ENCODE data around the gene CCL4. TPM values are rescaled to one million over a fixed set of nuclear protein-coding genes. Genes with fewer than 3 reads are reported as not detected.

CCL4 gene
- total RNA-seq, 3 donors from 2014 or later: 361 to 2,286 (median 1,809) TPM

DNA sequence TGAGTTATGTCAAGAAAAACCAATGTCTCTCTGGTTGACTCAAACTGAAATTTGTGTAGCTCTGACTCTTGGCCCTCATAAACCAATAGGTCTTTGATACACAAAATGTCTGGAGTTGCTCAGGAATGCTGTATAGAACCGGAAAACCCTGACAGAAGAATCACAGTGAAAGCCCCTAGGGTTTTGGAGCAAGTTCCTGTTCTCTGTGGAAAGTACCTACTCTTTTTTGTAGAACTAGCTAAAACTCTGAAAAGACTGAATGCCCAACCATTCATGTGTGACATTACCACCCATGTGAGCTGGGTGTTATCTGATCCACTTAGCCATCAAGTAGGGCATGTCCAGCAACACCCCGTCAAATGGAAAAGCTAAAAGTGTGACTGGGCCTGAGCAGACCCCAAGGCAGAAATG is 28.8 kb downstream of the CCL4 start:
- H3K27me3 Mint-ChIP-seq (ENCODE audit: low read depth): peaks cover 36% of the 10 kb centered on the region

DNA sequence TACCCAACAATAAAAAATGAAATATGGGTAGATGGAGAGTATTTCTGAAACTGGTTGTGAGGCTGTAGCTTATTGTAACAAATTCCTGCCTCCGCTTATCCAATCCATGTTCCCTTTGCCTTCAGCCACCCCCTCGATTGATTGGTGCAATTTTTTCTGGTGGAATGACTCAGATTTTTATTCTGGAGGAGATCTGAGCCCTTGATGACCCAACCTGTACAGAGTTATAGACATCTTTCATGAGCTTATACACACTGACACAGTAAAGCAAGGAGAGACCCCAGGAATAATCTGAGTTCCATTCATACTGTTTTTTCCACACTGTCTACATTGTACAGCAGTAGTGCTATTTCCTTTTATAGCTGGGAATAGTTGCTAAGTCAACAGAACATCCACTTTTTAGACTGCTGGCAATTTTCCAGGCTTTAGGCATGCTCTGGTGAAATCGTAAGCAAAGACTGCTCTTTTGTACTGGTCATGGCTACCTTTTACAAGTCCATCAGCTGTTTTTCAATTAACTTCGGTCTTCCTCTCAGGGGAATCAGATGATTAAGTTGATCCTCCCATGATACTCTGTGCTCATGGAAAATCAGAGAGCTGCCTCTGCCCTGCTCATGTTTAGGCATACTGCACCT is 30.1 kb downstream of the CCL4 start:
- peaks cover 2% of the 10 kb centered on the region for H3K4me1 Mint-ChIP-seq (ENCODE audit: low read depth)
- peaks cover 41% of the 10 kb centered on the region for H3K27me3 Mint-ChIP-seq (ENCODE audit: low read depth)
- no peaks in the 10 kb centered on the region for H3K36me3 Mint-ChIP-seq (ENCODE audit: insufficient read depth)
- ATAC-seq (no peak), DNase-seq (no peak)
- no peaks in the 10 kb centered on the region for H3K9me3 Mint-ChIP-seq
- no peak overlapping the region for H3K4me3 Mint-ChIP-seq

More for the DNA sequence above, 28.8 kb downstream of the CCL4 start:
- peaks cover 6% of the 10 kb centered on the region for H3K4me1 Mint-ChIP-seq (ENCODE audit: low read depth)
- H3K36me3 Mint-ChIP-seq (ENCODE audit: insufficient read depth): no peaks in the 10 kb centered on the region
- no peaks in the 10 kb centered on the region for H3K9me3 Mint-ChIP-seq
- DNase-seq: no peak
- ATAC-seq: no peak
- no peak overlapping the region for H3K4me3 Mint-ChIP-seq

DNA sequence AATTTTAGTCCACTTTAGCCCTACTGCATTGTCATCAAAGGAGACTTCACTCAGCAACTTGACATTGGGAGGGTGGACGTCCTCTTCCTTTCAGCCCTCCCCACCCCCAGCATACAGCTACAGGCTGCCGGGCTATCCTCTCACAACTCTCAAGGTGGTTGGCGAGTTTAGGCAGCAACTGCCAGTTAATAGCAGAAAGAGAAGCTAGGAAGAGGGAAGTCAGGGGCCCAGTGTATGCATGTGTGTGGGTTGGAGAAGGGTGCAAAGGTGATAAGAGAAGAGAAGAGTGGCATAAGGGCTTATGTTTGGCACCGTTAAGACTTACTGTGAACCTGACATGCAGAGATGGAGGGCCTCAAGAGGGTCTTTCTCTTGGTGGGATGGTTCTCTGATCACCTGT is 31.8 kb downstream of the CCL4 start:
- H3K36me3 Mint-ChIP-seq (ENCODE audit: insufficient read depth): no peaks in the 10 kb centered on the region
- peaks cover 35% of the 10 kb centered on the region for H3K27me3 Mint-ChIP-seq (ENCODE audit: low read depth)
- peaks cover 2% of the 10 kb centered on the region for H3K4me1 Mint-ChIP-seq (ENCODE audit: low read depth)
- H3K4me3 Mint-ChIP-seq: no peak overlapping the region
- DNase-seq (no peak), ATAC-seq (no peak)
- H3K9me3 Mint-ChIP-seq: no peaks in the 10 kb centered on the region

DNA sequence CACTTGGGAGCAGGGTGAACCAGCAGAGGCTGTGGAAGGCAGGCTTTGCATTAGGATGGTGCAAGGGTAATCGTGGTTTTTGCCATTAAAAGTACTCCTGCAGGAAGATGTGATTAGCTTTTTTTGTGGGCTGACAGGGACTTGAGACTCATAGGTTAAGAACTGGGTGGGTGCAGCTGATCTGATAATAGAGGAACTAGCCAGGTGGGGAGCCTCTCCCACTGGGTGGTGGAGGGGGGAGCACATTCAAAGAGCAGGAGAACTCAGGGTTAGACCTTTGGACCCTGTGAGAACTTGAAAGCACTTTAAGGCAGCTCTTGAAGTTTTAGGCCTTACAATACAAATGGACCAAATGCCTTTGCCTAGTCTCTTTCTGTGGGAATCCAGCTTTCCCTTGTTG is 32.4 kb downstream of the CCL4 start:
- peaks cover 33% of the 10 kb centered on the region for H3K27me3 Mint-ChIP-seq (ENCODE audit: low read depth)
- H3K36me3 Mint-ChIP-seq (ENCODE audit: insufficient read depth): no peaks in the 10 kb centered on the region
- H3K4me1 Mint-ChIP-seq (ENCODE audit: low read depth): peaks cover 2% of the 10 kb centered on the region
- DNase-seq: no peak
- H3K4me3 Mint-ChIP-seq: no peak overlapping the region
- no peaks in the 10 kb centered on the region for H3K9me3 Mint-ChIP-seq
- ATAC-seq: no peak

DNA sequence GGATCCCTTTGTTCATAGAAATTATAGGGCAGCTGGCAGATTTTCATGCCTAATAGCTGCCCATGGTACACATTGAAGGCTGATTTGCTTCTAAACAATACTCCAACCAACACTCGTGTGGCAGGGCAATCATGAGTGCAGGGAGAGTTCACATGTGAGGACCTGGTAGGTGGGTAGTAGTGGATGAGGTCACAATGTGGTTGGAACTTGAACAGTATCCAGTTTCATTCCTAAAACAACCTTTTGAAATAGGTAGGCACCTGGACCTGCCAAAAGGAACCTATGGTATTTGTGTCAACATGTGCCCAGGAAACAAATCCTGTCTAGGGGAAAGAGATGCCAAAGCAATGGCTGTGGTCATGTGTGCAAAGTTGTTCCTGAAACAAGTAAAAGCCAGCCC is 32.8 kb downstream of the CCL4 start:
- peaks cover 32% of the 10 kb centered on the region for H3K27me3 Mint-ChIP-seq (ENCODE audit: low read depth)
- no peak for DNase-seq
- no peak overlapping the region for H3K4me3 Mint-ChIP-seq
- ATAC-seq: no peak
- H3K9me3 Mint-ChIP-seq: no peaks in the 10 kb centered on the region
- H3K4me1 Mint-ChIP-seq (ENCODE audit: low read depth): peaks cover 2% of the 10 kb centered on the region
- no peaks in the 10 kb centered on the region for H3K36me3 Mint-ChIP-seq (ENCODE audit: insufficient read depth)

DNA sequence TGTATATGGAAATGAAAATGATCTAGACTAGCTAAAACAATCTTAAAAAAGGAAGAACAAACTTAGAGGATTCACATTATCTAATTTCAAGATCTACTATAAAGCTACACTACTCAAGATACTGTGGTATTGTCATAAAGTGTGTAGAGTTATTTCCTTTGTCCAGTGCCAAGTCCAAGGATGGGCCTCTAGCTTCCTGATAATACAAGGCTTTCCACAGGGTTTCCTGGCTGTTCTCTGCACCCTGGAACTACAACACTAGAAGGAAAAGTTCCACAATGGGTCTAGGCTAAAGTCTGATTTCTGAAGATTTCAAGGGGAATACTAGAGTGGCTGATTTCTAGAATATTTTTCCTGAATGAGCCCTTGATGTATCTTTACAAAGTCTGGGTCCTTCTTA is 38.6 kb downstream of the CCL4 start:
- no peaks in the 10 kb centered on the region for H3K9me3 Mint-ChIP-seq
- no peaks in the 10 kb centered on the region for H3K36me3 Mint-ChIP-seq (ENCODE audit: insufficient read depth)
- no peak for ATAC-seq
- H3K4me3 Mint-ChIP-seq: no peak overlapping the region
- DNase-seq: no peak
- peaks cover 7% of the 10 kb centered on the region for H3K27me3 Mint-ChIP-seq (ENCODE audit: low read depth)
- H3K4me1 Mint-ChIP-seq (ENCODE audit: low read depth): no peaks in the 10 kb centered on the region

DNA sequence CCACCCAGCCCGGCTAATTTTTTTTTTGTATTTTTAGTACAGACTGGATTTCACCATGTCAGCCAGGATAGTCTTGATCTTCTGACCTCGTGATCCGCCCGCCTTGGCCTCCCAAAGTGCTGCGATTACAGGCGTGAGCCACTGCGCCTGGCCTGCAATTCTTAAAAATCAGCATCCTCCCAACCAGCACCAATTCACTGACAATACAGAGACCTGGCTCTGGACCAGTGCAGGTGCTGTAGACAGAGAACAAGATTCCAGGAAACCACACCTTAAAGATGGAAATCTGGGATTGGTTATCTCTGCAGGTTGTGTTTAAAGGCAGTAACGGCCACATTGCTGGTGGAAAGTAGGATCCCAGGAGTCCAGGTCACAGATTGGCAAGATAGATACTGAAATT is 39.2 kb downstream of the CCL4 start:
- Mint-ChIP-seq H3K4me3 (no peak overlapping the region), H3K36me3 (ENCODE audit: insufficient read depth) (no peaks in the 10 kb centered on the region), H3K4me1 (ENCODE audit: low read depth) (no peaks in the 10 kb centered on the region), H3K27me3 (ENCODE audit: low read depth) (peaks cover 7% of the 10 kb centered on the region), H3K9me3 (no peaks in the 10 kb centered on the region)
- DNase-seq (no peak), ATAC-seq (no peak)

DNA sequence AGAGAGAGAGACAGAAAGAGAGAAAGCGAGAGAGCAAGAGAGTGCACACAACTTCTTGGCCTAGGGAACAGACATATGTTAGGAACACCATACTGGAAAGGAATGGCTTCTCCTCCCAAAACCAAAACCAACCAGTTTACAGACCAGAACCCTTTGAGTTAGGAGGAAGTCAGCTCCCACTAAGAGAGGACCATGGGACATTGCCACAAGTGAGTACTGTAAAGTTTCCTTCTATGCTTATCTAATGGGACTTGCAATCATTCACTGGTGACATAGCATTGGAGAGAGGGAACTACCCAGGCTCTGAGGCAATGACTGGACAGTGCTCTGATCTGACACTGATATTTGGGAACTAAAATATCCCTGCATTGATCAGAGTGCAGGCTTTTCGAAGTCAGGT is 40.4 kb downstream of the CCL4 start:
- no peak for ATAC-seq
- H3K27me3 Mint-ChIP-seq (ENCODE audit: low read depth): peaks cover 7% of the 10 kb centered on the region
- H3K4me3 Mint-ChIP-seq: no peak overlapping the region
- H3K4me1 Mint-ChIP-seq (ENCODE audit: low read depth): peaks cover 2% of the 10 kb centered on the region
- DNase-seq: no peak
- H3K9me3 Mint-ChIP-seq: no peaks in the 10 kb centered on the region
- no peaks in the 10 kb centered on the region for H3K36me3 Mint-ChIP-seq (ENCODE audit: insufficient read depth)

DNA sequence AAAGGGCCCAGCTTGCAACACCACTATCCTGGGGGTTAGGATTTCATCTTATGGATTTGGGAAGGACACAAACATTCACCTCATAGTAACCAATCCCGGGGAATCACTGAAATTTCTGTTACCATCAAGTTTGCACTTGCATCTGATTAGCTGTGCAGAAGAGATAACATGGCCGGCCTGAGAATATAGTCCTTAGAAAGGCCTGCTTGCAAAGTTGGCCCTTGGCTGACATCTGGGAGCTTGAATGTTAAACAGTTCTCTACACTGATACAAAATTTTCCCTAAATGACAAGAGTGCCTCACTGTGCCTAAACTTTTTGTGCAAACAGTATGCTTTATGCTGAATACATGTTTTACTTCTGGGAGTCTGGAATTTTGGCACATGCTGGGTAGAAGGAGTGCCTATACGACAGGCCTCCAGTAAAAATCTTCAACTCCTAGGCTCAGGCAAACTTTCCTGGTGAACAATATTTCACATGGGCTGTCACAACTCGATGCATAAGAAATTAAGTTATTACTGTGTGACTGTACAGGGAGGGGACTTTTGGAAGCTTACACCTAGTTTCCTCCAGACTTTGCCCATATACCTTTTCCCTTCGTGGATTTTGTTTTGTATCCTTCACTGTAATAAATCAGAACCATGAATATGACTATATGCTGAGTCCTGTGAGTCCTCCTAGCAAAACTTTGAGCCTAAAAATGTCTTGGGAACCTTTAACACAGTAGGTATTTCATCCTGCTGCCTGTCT is 41.5 kb downstream of the CCL4 start:
- no peak for ATAC-seq
- no peak for DNase-seq
- H3K4me1 Mint-ChIP-seq (ENCODE audit: low read depth): peaks cover 5% of the 10 kb centered on the region
- H3K27me3 Mint-ChIP-seq (ENCODE audit: low read depth): peaks cover 18% of the 10 kb centered on the region
- no peak overlapping the region for H3K4me3 Mint-ChIP-seq
- H3K9me3 Mint-ChIP-seq: no peaks in the 10 kb centered on the region
- no peaks in the 10 kb centered on the region for H3K36me3 Mint-ChIP-seq (ENCODE audit: insufficient read depth)

DNA sequence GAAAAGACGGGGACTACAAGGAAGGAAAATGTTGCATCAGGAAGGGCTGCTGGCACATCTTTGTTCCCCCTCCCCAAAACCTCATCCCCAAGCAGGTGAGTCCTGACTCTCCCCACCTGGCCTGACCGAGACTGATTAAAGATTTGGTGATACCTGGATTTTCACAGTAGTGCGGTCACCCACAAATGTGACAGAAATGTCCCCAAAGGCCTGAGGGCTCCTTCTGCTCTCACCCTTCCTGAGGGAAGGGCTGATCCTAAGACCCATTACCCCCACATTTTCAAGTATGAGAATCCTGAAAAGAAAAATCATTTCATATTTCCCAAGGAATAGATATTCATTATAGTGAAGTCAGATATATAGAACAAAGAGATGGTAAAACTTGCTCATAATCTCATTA is 44.0 kb downstream of the CCL4 start:
- Mint-ChIP-seq H3K36me3 (ENCODE audit: insufficient read depth) (no peaks in the 10 kb centered on the region), H3K4me3 (no peak overlapping the region), H3K27me3 (ENCODE audit: low read depth) (peaks cover 25% of the 10 kb centered on the region), H3K9me3 (no peaks in the 10 kb centered on the region), H3K4me1 (ENCODE audit: low read depth) (peaks cover 5% of the 10 kb centered on the region)
- DNase-seq (no peak), ATAC-seq (no peak)

DNA sequence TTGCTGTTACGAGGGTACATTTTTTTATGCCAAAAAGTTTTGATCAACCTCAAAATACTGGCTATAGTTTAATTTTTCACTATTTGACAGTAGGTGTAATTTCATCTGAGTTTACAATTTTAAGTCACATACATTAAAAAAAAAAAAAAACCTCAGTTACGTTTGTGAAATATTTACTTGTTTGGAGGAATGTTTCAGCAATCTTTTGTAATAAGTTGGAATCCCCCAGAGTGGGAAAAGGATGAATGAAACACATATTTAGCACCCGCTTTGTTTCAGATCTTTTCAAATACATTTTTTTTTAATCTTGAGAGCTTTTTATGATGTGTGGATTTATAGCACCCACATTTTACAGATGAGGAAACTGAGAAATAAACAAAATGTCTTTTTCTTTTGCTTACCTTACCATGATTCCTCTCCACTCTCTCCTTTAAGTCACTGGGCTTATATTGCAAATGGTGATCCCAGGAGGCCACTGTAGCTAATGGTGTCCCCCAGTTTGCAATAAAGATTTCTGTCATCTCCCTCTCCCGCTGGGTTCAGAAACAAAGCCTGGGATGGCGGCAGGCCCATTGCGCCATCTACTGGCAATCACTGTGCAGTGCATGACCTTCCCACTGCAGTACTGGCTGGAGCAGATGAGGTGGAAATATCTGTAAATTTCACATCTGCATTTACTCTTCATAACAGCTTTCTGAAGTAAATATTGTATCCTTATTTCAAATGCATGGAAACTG is 45.1 kb downstream of the CCL4 start:
- Mint-ChIP-seq H3K36me3 (ENCODE audit: insufficient read depth) (no peaks in the 10 kb centered on the region), H3K9me3 (no peaks in the 10 kb centered on the region), H3K4me3 (peak overlapping the region; percentile 25), H3K4me1 (ENCODE audit: low read depth) (peaks cover 5% of the 10 kb centered on the region), H3K27me3 (ENCODE audit: low read depth) (peaks cover 35% of the 10 kb centered on the region)
- ATAC-seq (peak; percentile 82 to 88), DNase-seq (peak; percentile 52)

DNA sequence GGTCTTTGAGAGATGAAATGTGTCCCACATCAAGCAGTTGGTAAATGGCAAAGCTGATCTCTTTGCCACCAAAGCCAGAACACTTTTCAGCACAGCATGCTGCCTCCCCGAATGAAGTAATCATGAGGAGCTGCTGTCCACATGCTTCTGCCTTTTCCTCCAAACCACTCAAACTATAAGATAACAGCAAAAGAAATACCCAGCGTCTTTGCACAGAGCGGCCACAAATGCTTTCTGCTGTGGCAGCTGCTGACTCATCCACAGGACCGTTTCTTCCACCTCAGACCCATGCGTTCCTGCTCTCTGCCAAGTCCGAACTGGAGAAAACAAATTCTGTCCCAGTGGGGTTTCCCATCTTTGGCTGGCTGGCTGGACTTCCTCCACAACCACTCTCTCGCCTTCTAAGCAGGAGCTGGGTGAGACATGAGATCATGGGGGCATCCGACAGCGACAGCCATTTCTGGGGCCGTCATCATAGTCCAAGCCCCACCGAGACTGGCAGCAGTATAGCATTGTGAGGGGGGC is 45.7 kb downstream of the CCL4 start:
- Mint-ChIP-seq H3K4me1 (ENCODE audit: low read depth) (peaks cover 9% of the 10 kb centered on the region), H3K4me3 (no peak overlapping the region), H3K27me3 (ENCODE audit: low read depth) (peaks cover 41% of the 10 kb centered on the region), H3K9me3 (no peaks in the 10 kb centered on the region), H3K36me3 (ENCODE audit: insufficient read depth) (no peaks in the 10 kb centered on the region)
- ATAC-seq (peak in 1 of 2 donors; percentile 43), DNase-seq (no peak)

DNA sequence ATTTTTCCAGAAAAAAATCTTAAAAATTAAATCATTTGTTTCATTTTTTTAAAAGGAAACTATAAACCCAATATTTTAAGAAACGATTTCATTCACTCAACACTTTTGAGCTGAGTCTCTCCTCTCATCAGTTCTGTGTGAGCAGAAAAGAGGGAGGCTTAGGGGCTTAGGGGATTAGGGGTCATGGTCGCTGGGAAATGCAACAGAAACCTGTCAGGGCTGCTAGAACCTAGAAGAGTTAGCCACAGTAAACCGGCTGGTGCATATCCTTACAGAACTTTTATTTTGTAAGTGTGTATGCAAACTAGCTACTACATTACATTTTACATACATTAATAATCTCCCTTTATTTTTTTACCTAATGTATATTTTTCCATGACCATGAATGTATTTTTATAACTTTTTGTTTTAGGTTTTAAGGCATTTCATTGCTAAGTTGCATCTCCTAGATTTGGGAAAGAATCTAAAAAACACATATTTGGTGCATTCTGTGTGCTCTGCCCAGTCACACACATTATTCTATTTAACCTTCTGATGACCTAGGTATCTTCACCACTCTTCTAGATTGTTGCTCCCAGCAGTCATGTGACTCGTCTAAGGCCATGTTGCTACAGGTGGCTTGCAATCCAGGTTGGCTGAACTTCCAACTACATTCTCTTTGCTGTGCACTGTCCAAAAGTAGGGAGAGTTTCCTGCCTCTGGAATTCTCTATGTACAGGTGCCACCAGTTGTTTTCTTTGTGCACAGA is 48.4 kb downstream of the CCL4 start:
- Mint-ChIP-seq H3K36me3 (ENCODE audit: insufficient read depth) (no peaks in the 10 kb centered on the region), H3K4me1 (ENCODE audit: low read depth) (peaks cover 9% of the 10 kb centered on the region), H3K9me3 (no peaks in the 10 kb centered on the region), H3K4me3 (no peak overlapping the region), H3K27me3 (ENCODE audit: low read depth) (peaks cover 46% of the 10 kb centered on the region)
- no peak for ATAC-seq
- no peak for DNase-seq

DNA sequence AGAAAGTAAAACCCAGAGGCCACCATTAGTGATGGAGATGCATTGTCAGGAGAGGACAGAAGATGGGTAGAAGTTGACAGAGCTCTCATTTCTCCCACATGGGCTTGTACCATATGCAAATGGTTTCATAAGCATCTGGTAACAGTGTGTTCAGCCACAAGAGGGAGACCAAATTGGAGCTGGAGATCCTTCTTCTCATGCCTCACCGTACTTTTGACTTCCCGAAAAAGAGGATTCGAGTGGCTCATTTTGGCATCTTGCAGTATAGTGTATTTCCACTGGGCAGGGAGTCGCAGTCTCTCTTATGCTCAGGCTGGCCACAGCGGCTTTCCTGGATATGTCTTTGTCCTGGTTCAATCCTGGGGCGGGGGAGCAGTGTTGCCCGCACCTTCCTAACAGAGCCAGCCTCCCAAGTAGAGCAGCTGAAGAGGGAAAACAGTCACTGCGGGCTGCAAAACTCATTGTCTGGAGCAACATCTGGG is 49.1 kb downstream of the CCL4 start:
- Mint-ChIP-seq H3K36me3 (ENCODE audit: insufficient read depth) (no peaks in the 10 kb centered on the region), H3K4me1 (ENCODE audit: low read depth) (peaks cover 9% of the 10 kb centered on the region), H3K9me3 (no peaks in the 10 kb centered on the region), H3K4me3 (no peak overlapping the region), H3K27me3 (ENCODE audit: low read depth) (peaks cover 45% of the 10 kb centered on the region)
- no peak for DNase-seq
- no peak for ATAC-seq
